Bronchial epithelial cell (primary cell): ENCODE data around the gene ATP1A2. TPM values are rescaled to one million over a fixed set of nuclear protein-coding genes. Genes with fewer than 3 reads are reported as not detected.
A peak's percentile ranks its signal among the peaks of the same experiment; 100 is the strongest.

Source experiments
- DNase-seq: peaks from one replicate; pipeline ENCODE4 v3.0.0-alpha.2; 2010; ENCODE audit warnings: low read depth
- FAIRE-seq: peaks from 2 replicates; lab custom pipeline; 2011; peaks lifted over from hg19 to GRCh38; lab: Jason Lieb, UNC
- H3K27me3 ChIP-seq: 2 replicates; pipeline ENCODE4 v1.5.1; 2011; ENCODE audit warnings: low read length; ENCODE audit not compliant: control insufficient read depth, insufficient read depth
- H3K36me3 ChIP-seq: 2 replicates; pipeline ENCODE4 v1.5.1; 2011; ENCODE audit warnings: low read length; ENCODE audit not compliant: control insufficient read depth, insufficient read depth
- H3K4me3 ChIP-seq: 2 replicates; pipeline ENCODE4 v1.5.1; 2011; ENCODE audit warnings: mild to moderate bottlenecking, low read depth, low read length, control low read depth
- CTCF ChIP-seq: IDR thresholded peaks from 2 replicates; pipeline ENCODE4 v1.5.1; 2011; ENCODE audit warnings: mild to moderate bottlenecking, moderate library complexity, low read length, control low read depth, inconsistent platforms; ENCODE audit not compliant: insufficient read depth, severe bottlenecking
- total RNA-seq: library from RNA; depleted of rRNA; stranded (reverse); fragments of >200 nt; gene quantifications from 2 replicates; pipeline ENCODE4 v1.2.1, GENCODE V29; 2014

The ATP1A2 gene
- total RNA-seq, 1 donor from 2014 or later: not detected

DNA sequence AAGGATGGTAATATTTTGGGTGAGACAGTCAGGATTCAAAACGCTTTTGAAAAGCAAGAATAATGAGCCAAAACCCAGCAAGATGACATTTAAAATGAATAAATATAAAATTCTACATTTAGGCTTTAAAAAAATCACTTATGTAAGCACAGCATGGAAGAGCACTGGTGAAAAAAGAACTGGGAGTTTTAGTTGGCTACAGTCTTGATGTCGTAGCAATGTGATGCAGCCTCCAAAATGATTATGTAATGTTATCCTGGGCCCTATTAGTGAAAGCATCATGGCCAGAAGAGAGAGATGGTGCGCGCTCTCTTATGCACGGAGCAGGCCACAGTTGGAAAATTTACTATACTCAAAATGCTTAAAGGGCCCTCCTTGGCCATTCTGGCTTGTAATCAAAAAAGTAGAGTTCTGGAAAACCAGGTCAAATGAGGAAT lies 29.1 kb upstream of the ATP1A2 start:
- TF ChIP-seq CTCF: no peak
- peaks cover 2% of the 10 kb centered on the region for H3K36me3 ChIP-seq
- FAIRE-seq (no peak), DNase-seq (no peak)
- H3K27me3 ChIP-seq: peaks cover 14% of the 10 kb centered on the region
- no peak overlapping the region for H3K4me3 ChIP-seq

DNA sequence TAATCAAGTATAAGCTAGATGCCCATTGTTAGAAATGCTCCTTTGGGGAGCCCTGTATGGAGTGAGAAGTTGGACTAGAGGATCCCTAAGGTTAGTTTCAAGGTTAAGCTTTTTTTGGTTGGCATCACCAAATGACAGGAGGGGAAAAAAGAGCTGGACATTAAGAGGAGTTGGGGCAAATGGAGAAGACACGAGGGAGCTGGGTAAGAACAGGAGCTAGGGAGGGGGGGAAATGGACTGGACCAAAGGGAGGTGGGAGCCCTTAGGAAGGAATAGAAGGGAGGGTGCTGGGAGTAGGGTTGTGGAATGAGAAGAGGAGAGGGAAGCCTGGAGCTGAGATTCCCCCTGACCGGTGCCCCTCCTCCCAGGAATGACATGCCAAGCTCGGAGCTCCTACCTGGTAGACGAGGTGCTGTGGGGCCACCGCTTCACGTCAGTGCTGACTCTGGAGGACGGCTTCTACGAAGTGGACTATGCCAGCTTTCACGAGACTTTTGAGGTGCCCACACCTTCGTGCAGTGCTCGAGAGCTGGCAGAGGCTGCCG lies 28.4 kb upstream of the ATP1A2 start:
- peaks cover 7% of the 10 kb centered on the region for H3K27me3 ChIP-seq
- H3K4me3 ChIP-seq: no peak overlapping the region
- DNase-seq (no peak), FAIRE-seq (no peak)
- TF ChIP-seq CTCF: no peak
- peaks cover 8% of the 10 kb centered on the region for H3K36me3 ChIP-seq

DNA sequence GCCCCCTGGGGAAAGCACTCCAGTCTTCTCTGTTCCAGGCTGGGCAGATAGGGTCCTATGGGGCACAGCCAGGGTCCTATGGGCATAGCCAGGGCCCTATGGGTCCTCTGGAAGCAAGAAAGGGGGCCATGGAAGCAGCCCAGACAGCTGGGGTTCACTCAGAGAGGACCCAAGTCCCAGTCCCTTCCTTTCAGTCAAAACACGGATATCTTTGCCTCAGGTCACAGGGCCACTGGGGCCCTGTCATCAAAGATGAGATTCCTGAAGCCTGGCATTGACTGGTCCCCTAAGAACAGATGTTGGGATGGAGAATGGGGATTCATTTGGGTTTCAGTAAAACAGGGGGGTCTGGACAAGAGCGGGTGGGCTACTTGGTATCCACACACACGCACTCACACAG lies 25.7 kb upstream of the ATP1A2 start:
- peaks cover 15% of the 10 kb centered on the region for H3K36me3 ChIP-seq
- no peaks in the 10 kb centered on the region for H3K27me3 ChIP-seq
- FAIRE-seq (no peak), DNase-seq (no peak)
- no peak for TF ChIP-seq CTCF
- H3K4me3 ChIP-seq: no peak overlapping the region

DNA sequence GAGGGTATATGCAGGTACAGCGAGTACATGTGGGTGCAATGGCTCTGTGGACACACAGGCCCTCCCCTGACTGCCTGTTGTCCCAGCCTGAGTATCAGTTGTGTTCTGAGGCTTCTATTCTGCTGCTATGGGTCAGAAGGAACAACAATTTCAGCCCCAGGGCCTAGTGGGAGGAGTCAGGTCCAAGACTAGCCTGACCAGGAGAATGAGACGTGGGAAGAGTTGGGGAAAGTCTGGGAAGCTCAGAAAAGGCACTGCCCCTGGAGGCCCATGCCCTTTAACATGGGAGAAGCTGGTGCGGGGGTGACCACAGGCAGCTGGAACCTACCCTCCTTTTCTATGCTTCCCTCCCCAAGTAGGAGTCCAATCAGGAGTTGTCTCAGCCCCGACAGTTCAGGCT lies 24.8 kb upstream of the ATP1A2 start:
- DNase-seq (no peak), FAIRE-seq (no peak)
- no peak overlapping the region for H3K4me3 ChIP-seq
- no peak for TF ChIP-seq CTCF
- no peaks in the 10 kb centered on the region for H3K27me3 ChIP-seq
- peaks cover 15% of the 10 kb centered on the region for H3K36me3 ChIP-seq

- DNase-seq (no peak), FAIRE-seq (peak; percentile 36)
- H3K36me3 ChIP-seq: peaks cover 15% of the 10 kb centered on the region
- no peaks in the 10 kb centered on the region for H3K27me3 ChIP-seq
- no peak overlapping the region for H3K4me3 ChIP-seq
- no peak for TF ChIP-seq CTCF
Observed at GRCh38 chr1:160091666-160092223, 23.8 kb upstream of the ATP1A2 start.
